Thyroid gland (tissue), 4 donors: ENCODE data around the gene INHBE.

Source experiments
- CTCF ChIP-seq, 6 experiments: fragments of 200-600 bp in 3 of 6; fragments of 450-650 bp in 3 of 6; sonication (generic) in 3 of 6; IDR thresholded peaks; one replicate each; pipeline ENCODE4 v1.5.1; 2016 to 2019; ENCODE audit warnings: antibody characterized with exemption in 6 of 6, mild to moderate bottlenecking in 2 of 6, inconsistent platforms in 1 of 6, moderate library complexity in 1 of 6
- POLR2A ChIP-seq, 2 donors: fragments of 450-650 bp; IDR thresholded peaks; one replicate each; pipeline ENCODE4 v1.6.1; 2017; ENCODE audit warnings: antibody characterized with exemption in 2 of 2, mild to moderate bottlenecking in 2 of 2, moderate library complexity in 1 of 2

GRCh38 chr12:57485695-57486094 lies 30.6 kb downstream of the INHBE start:
- no peak for TF ChIP-seq POLR2A (IDR thresholded peaks at IDR 0.05)
- TF ChIP-seq CTCF (IDR thresholded peaks at IDR 0.05), result no peak
